Stomach (tissue), 4 donors: Measurements from ENCODE around the gene MED15.
"Not testable (repeated sequence)": the region's sequence is repeated elsewhere in the genome, so short reads cannot be mapped to it uniquely, and the experiment has no call there.

ENCODE experiments used
- CTCF ChIP-seq, 7 experiments: fragments of 450-650 bp in 4 of 7; fragments of 200-600 bp in 3 of 7; sonication (generic) in 3 of 7; IDR thresholded peaks; one replicate each; pipeline ENCODE4 v1.5.1; 2016 to 2019; ENCODE audit warnings: antibody characterized with exemption in 7 of 7, control low read depth in 2 of 7, mild to moderate bottlenecking in 1 of 7
- EP300 ChIP-seq: sonication (generic); formaldehyde crosslinking; IDR thresholded peaks from one replicate; pipeline ENCODE4 v1.6.1; 2017; ENCODE audit warnings: antibody characterized with exemption
- POLR2A ChIP-seq, 4 donors: fragments of 450-650 bp; IDR thresholded peaks; one replicate each; pipeline ENCODE4 v1.6.1; 2016; ENCODE audit warnings: antibody characterized with exemption in 4 of 4, control low read depth in 2 of 4, mild to moderate bottlenecking in 1 of 4, moderate library complexity in 1 of 4
- POLR2AphosphoS5 ChIP-seq, 3 donors: sonication (generic); formaldehyde crosslinking; IDR thresholded peaks; one replicate each; pipeline ENCODE4 v1.6.1; 2016; ENCODE audit warnings: antibody characterized with exemption in 3 of 3

- not testable (repeated sequence) for TF ChIP-seq POLR2A (IDR thresholded peaks at IDR 0.05); CTCF (IDR thresholded peaks at IDR 0.05); EP300; POLR2AphosphoS5 (IDR thresholded peaks at IDR 0.05)
These were observed 86.6 kb downstream of the MED15 start for GRCh38 chr22:20594038-20594437.
